ENCODE measurements around the gene GPRC5A. TPM values are rescaled to one million over a fixed set of nuclear protein-coding genes. Genes with fewer than 3 reads are reported as not detected.

Gene GPRC5A
- total and polyA plus RNA-seq, 7 donors: 2.1 to 75.5 (median 11.4) TPM

DNA sequence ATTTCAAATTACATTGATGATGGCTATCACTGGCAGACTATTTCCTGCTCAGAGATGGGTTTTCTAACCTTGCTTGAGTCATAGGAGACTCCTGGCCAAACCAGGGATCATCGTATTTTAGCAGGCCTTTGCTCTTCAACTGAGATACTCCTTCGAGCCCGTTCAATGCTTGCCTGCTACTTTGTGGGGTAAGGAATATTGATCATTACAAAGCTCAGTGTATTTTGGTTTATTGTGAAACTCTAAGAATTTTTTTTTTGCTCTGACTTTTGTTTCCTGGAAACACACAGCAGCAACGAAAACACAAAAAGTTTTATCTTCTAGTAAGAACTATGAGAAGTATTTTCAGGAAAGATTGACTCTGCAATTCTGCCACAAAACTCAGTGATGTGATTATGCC lies 56.5 kb downstream of the GPRC5A start:
- whole genome bisulfite sequencing, 2 donors: 87 to 88% methylated on average over 4 of the region's 4 CpGs
- Histone ChIP-seq H3K4me1 (no peaks in the 10 kb centered on the region), H3K4me3 (no peak overlapping the region), H3K36me3 (no peaks in the 10 kb centered on the region), H3K27me3 (no peaks in the 10 kb centered on the region), H3K9me3 (no peaks in the 10 kb centered on the region), H3K27ac (no peak overlapping the region)
- intact Hi-C loops (cut with DNase I): no loop called here
- TF ChIP-seq POLR2A (IDR thresholded peaks at IDR 0.05) (no peak), EP300 (IDR thresholded peaks at IDR 0.05) (no peak), POLR2AphosphoS5 (IDR thresholded peaks at IDR 0.05) (no peak)
- TF ChIP-seq, protein P1, sequence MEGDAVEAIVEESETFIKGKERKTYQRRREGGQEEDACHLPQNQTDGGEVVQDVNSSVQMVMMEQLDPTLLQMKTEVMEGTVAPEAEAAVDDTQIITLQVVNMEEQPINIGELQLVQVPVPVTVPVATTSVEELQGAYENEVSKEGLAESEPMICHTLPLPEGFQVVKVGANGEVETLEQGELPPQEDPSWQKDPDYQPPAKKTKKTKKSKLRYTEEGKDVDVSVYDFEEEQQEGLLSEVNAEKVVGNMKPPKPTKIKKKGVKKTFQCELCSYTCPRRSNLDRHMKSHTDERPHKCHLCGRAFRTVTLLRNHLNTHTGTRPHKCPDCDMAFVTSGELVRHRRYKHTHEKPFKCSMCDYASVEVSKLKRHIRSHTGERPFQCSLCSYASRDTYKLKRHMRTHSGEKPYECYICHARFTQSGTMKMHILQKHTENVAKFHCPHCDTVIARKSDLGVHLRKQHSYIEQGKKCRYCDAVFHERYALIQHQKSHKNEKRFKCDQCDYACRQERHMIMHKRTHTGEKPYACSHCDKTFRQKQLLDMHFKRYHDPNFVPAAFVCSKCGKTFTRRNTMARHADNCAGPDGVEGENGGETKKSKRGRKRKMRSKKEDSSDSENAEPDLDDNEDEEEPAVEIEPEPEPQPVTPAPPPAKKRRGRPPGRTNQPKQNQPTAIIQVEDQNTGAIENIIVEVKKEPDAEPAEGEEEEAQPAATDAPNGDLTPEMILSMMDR (IDR thresholded peaks at IDR 0.05): no peak
- DNase-seq: no peak

DNA sequence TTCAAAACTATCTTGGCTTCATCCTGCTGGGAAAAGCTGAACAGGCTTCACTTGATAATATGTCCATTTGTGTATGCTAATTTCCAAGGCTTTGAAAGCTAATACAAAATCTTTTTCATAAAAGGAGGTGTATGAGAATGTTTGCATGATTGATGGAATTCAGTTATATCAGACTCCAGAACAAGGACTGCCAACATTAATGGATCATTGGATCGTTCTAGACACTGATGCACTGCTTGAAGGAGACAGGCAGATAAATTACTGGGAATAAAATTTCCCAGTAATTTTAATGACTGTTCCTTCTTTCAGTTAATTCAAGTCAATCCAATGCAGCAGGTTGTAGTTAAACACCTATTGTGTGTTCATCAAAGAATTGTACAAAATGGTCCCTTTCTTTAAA lies 60.1 kb downstream of the GPRC5A start:
- no peaks in the 10 kb centered on the region for H3K36me3 ChIP-seq
- DNase-seq: no peak
- no peak for TF ChIP-seq POLR2A (IDR thresholded peaks at IDR 0.05)
- TF ChIP-seq, protein P1 (IDR thresholded peaks at IDR 0.05): no peak
- TF ChIP-seq POLR2AphosphoS5 (IDR thresholded peaks at IDR 0.05): no peak
- no peak for TF ChIP-seq EP300 (IDR thresholded peaks at IDR 0.05)
- 95 to 97% methylated on average over 1 of the region's 1 CpG for WGBS, 2 donors
- no peaks in the 10 kb centered on the region for H3K27me3 ChIP-seq
- no peaks in the 10 kb centered on the region for H3K4me1 ChIP-seq
- no peak overlapping the region for H3K4me3 ChIP-seq
- no peaks in the 10 kb centered on the region for H3K9me3 ChIP-seq
- intact Hi-C loops (cut with DNase I): no loop called here
- H3K27ac ChIP-seq: no peak overlapping the region

DNA sequence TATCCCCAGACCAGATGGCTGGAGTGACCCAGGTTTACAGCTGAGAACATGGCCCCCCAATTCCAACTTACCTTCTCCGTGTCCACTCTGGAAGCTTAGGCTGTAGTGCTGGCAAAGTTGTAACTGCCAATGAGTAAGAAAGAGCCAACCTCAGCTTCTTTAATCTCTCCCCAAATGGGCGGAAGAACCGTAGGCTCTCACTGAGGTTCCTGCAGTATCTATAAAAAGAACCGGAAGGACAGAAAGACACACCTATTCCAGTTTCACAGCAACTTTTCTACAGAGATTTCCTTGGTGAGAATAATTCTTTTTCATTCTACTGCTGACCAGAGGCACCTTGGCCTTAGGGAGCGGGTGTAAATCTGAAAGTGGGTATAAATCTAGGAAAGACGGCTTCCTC lies 60.7 kb downstream of the GPRC5A start, which contains the start of gene GPRC5D:
GPRC5D (minus strand) TSS at position 135 of the 400 bp plus-strand sequence. CDS start 1,786 bp downstream, outside the sequence.
- WGBS, 2 donors: 76 to 84% methylated on average over 6 of the region's 6 CpGs
- Histone ChIP-seq H3K36me3 (no peaks in the 10 kb centered on the region), H3K4me3 (no peak within 1 kb of the TSS), H3K27ac (no peak within 1 kb of the TSS), H3K27me3 (no peaks in the 10 kb centered on the region), H3K9me3 (no peaks in the 10 kb centered on the region), H3K4me1 (no peaks in the 10 kb centered on the region)
- DNase-seq: no peak
- intact Hi-C loops (cut with DNase I): no loop called here
- TF ChIP-seq, protein P1 (IDR thresholded peaks at IDR 0.05): no peak

DNA sequence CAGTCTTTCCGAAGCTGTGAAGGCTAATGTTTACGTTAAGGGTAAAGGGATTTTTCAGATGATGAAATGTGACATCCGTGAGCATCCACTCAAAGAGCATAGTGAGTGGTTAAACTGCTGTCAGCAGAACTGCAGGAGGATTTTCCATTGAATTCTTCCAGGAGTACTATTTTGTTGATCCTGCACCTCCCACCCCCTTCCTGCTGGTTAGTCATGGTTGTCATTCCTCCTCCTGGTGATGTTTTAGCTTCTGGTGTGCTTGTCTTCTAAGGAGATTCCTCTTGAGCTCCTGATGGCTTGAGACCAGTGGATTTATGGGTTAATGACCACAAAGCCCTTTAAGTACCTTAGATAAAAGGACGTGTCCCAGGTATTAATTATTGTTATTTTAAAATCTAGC lies 63.0 kb downstream of the GPRC5A start:
- no peaks in the 10 kb centered on the region for H3K9me3 ChIP-seq
- intact Hi-C loops (cut with DNase I): no loop called here

More for the DNA sequence above, 63.0 kb downstream of the GPRC5A start:
- no peaks in the 10 kb centered on the region for H3K27me3 ChIP-seq
- no peak for DNase-seq
- 86 to 87% methylated on average over 4 of the region's 4 CpGs for WGBS, 2 donors
- TF ChIP-seq EP300 (IDR thresholded peaks at IDR 0.05): no peak
- TF ChIP-seq POLR2A (IDR thresholded peaks at IDR 0.05): no peak
- TF ChIP-seq POLR2AphosphoS5 (IDR thresholded peaks at IDR 0.05): no peak
- TF ChIP-seq, protein P1 (IDR thresholded peaks at IDR 0.05): no peak
- no peaks in the 10 kb centered on the region for H3K4me1 ChIP-seq
- no peak overlapping the region for H3K27ac ChIP-seq
- no peak overlapping the region for H3K4me3 ChIP-seq
- no peaks in the 10 kb centered on the region for H3K36me3 ChIP-seq

Data from sigmoid colon (tissue), 7 donors.